HUES6 (cell line): ENCODE measurements around the gene CHMP2A.
A peak's percentile ranks its signal among the peaks of the same experiment; 100 is the strongest.

ENCODE experiments used
- H3K27ac ChIP-seq: 2 replicates; pipeline ENCODE4 v1.7.0; 2013; ENCODE audit warnings: low read depth, mild to moderate bottlenecking, low read length, inconsistent platforms
- H3K27me3 ChIP-seq: 2 replicates; pipeline ENCODE4 v1.6.1; 2013; ENCODE audit warnings: low read length; ENCODE audit not compliant: control insufficient read depth, insufficient read depth
- H3K36me3 ChIP-seq: 2 replicates; pipeline ENCODE4 v1.6.1; 2013; ENCODE audit warnings: low read length; ENCODE audit not compliant: control insufficient read depth, insufficient read depth
- H3K4me1 ChIP-seq: 2 replicates; pipeline ENCODE4 v1.6.1; 2013; ENCODE audit warnings: low read length; ENCODE audit not compliant: control insufficient read depth, insufficient read depth
- H3K4me3 ChIP-seq: 2 replicates; pipeline ENCODE4 v1.5.1; 2013; ENCODE audit warnings: low read depth, low read length
- H3K9ac ChIP-seq: one replicate; pipeline ENCODE4 v1.6.1; 2013; ENCODE audit warnings: mild to moderate bottlenecking, low read length
- H3K9me3 ChIP-seq: 2 replicates; pipeline ENCODE4 v1.6.1; 2013; ENCODE audit warnings: low read depth, low read length; ENCODE audit not compliant: control insufficient read depth, insufficient read depth

Gene CHMP2A

GRCh38 chr19:58551123-58551497 lies 3.8 kb downstream of the CHMP2A start:
- Histone ChIP-seq H3K4me3 (no peak overlapping the region), H3K27ac (no peak overlapping the region), H3K36me3 (peaks cover 77% of the 10 kb centered on the region), H3K9me3 (no peaks in the 10 kb centered on the region), H3K4me1 (peaks cover 18% of the 10 kb centered on the region), H3K9ac (no peak overlapping the region), H3K27me3 (no peaks in the 10 kb centered on the region)

GRCh38 chr19:58550362-58551122 lies 4.4 kb downstream of the CHMP2A start:
- Histone ChIP-seq H3K4me3 (no peak overlapping the region), H3K36me3 (peaks cover 80% of the 10 kb centered on the region), H3K4me1 (peaks cover 24% of the 10 kb centered on the region), H3K9me3 (no peaks in the 10 kb centered on the region), H3K27me3 (no peaks in the 10 kb centered on the region), H3K9ac (no peak overlapping the region), H3K27ac (no peak overlapping the region)

- Histone ChIP-seq H3K27ac (no peak overlapping the region), H3K27me3 (no peaks in the 10 kb centered on the region), H3K9me3 (no peaks in the 10 kb centered on the region), H3K9ac (no peak overlapping the region), H3K36me3 (peaks cover 87% of the 10 kb centered on the region), H3K4me3 (no peak overlapping the region), H3K4me1 (peaks cover 19% of the 10 kb centered on the region)
Observed at GRCh38 chr19:58549664-58550361, 5.1 kb downstream of the CHMP2A start.

- H3K36me3 ChIP-seq = peaks cover 87% of the 10 kb centered on the region
- no peak overlapping the region for H3K4me3 ChIP-seq
- peaks cover 17% of the 10 kb centered on the region for H3K4me1 ChIP-seq
- no peaks in the 10 kb centered on the region for H3K27me3 ChIP-seq
- H3K27ac ChIP-seq = no peak overlapping the region
- H3K9me3 ChIP-seq = no peaks in the 10 kb centered on the region
- no peak overlapping the region for H3K9ac ChIP-seq
Observed at GRCh38 chr19:58548859-58549663, 5.8 kb downstream of the CHMP2A start.

- H3K4me3 ChIP-seq = no peak overlapping the region
- no peaks in the 10 kb centered on the region for H3K9me3 ChIP-seq
- H3K9ac ChIP-seq = no peak overlapping the region
- H3K27ac ChIP-seq = no peak overlapping the region
- peaks cover 3% of the 10 kb centered on the region for H3K27me3 ChIP-seq
- peaks cover 11% of the 10 kb centered on the region for H3K4me1 ChIP-seq
- H3K36me3 ChIP-seq = peaks cover 77% of the 10 kb centered on the region
Observed at GRCh38 chr19:58547323-58548312, 7.3 kb downstream of the CHMP2A start.

- H3K27ac ChIP-seq = no peak overlapping the region
- H3K27me3 ChIP-seq = peaks cover 16% of the 10 kb centered on the region
- peak overlapping the region; percentile 100 for H3K4me3 ChIP-seq
- peaks cover 11% of the 10 kb centered on the region for H3K4me1 ChIP-seq
- no peaks in the 10 kb centered on the region for H3K9me3 ChIP-seq
- H3K9ac ChIP-seq = peak overlapping the region; percentile 96
- peaks cover 62% of the 10 kb centered on the region for H3K36me3 ChIP-seq
Observed at GRCh38 chr19:58546019-58546530, 8.8 kb downstream of the CHMP2A start.

GRCh38 chr19:58545286-58546018 lies 9.5 kb downstream of the CHMP2A start:
- H3K27ac ChIP-seq = peak overlapping the region; percentile 74; the same call in 1 of the 2 replicates
- H3K36me3 ChIP-seq = peaks cover 55% of the 10 kb centered on the region
- peaks cover 11% of the 10 kb centered on the region for H3K4me1 ChIP-seq
- no peaks in the 10 kb centered on the region for H3K9me3 ChIP-seq
- H3K4me3 ChIP-seq = peak overlapping the region; percentile 100
- peaks cover 22% of the 10 kb centered on the region for H3K27me3 ChIP-seq
- H3K9ac ChIP-seq = peak overlapping the region; percentile 96

- Histone ChIP-seq H3K9me3 (no peaks in the 10 kb centered on the region), H3K36me3 (peaks cover 48% of the 10 kb centered on the region), H3K27ac (peak overlapping the region; percentile 83), H3K9ac (peak overlapping the region; percentile 96), H3K4me3 (peak overlapping the region; percentile 100), H3K27me3 (peaks cover 27% of the 10 kb centered on the region), H3K4me1 (peaks cover 11% of the 10 kb centered on the region)
Observed at GRCh38 chr19:58544591-58545285, 10.2 kb downstream of the CHMP2A start.

GRCh38 chr19:58543826-58544590 lies 10.9 kb downstream of the CHMP2A start, which contains the start of gene TRIM28:
TSS of gene TRIM28 (plus strand) at chr19:58544064. CDS start at chr19:58544758, 694 bp downstream.
- Histone ChIP-seq H3K9ac (peak within 1 kb of the TSS; percentile 96), H3K36me3 (peaks cover 41% of the 10 kb centered on the region), H3K27ac (peak within 1 kb of the TSS; percentile 83), H3K27me3 (peaks cover 35% of the 10 kb centered on the region), H3K4me3 (peak within 1 kb of the TSS; percentile 100), H3K9me3 (no peaks in the 10 kb centered on the region), H3K4me1 (peaks cover 11% of the 10 kb centered on the region)
